Right lung (tissue), 10 donors: ENCODE data around the gene AHNAK2. TPM values are rescaled to one million over a fixed set of nuclear protein-coding genes. Genes with fewer than 3 reads are reported as not detected.
A peak's percentile ranks its signal among the peaks of the same experiment; 100 is the strongest.
"Not testable (repeated sequence)": the region's sequence is repeated elsewhere in the genome, so short reads cannot be mapped to it uniquely, and the experiment has no call there.

Source experiments
- DNase-seq, 2 donors: peaks; one replicate each; pipeline ENCODE4 v3.0.0-alpha.2; 2013
- long read RNA-seq, 8 donors: transcript quantifications; one replicate each; lab custom pipeline, GENCODE V29; 2026
- polyA plus RNA-seq, 5 donors: library from polyadenylated mRNA; unstranded; fragments of 120-200 nt; gene quantifications; one replicate each; pipeline versions ENCODE4 v1.2.1 to v1.2.3, GENCODE V29; 2013; ENCODE audit warnings: inconsistent platforms in 1 of 5, low replicate concordance in 1 of 5; ENCODE audit not compliant: insufficient read length in 5 of 5, insufficient read depth in 1 of 5

AHNAK2 gene
- polyA plus RNA-seq, result 1 to 10 TPM; 1.1 to 3.0 (median 2.3) TPM
- long read RNA-seq, donor 1, result 0 reads
- long read RNA-seq, donor 2, result 0 reads
- long read RNA-seq, donor 3, result 0 reads
- long read RNA-seq, donor 4, result 0 reads
- long read RNA-seq, donor 5, result 0 reads
- long read RNA-seq, donor 6, result 0 reads
- long read RNA-seq, donor 7, partial matches to known transcripts, result 9 of 15 reads
- long read RNA-seq, donor 7, other reads (novel, unspliced or antisense), result 6 of 15 reads
- long read RNA-seq, donor 8, result 0 reads

DNA sequence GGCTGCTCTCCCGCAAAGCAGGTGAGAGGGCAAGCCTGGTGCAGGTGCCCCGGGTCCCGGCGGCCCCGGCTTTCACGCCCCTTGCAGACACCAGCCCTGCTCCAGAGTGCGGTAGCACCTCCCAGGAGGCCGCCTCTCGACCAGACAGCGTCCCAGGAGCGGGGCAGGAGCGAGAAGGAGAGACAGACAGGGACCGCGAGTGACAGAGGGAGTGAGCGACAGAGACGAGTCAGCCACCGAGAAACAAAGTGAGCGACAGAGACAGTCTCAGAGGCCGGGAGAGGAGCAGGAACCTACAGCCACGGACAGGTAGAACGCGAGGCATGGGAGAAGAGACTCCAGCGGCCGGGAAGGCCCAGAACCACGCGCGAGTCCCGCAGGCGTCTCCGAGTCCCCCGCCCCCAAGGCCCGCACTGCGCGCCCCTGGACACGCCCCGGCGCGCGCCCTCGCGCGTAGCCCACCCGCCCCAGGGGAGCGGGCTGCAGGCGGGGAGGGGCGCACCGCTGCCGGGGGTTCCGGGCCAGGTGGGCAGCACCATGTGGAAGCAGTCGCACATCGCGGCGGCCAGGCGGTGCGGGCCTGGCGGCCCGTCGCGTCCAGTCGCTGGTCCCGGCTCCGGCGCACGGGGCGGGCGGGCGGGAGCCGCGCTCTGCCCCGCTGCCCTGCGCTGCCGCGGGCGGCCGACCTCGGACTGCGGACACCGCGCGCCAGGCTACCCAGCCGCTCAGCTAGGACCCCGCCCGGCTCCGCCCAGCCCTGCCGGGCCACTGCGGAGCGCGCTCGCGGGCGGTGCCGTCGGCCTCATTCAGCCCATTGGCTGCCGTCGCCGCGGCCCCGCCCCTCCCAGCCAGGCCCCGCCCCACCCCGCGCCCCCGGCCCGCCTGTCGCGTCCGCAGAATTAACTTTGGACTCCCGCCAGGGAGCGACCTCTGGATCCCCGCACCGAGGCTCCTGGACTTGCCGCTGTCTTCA, at the start of gene AHNAK2:
AHNAK2 (minus strand) TSS at position 694 of the 973 bp plus-strand sequence; CDS start at position 557, 137 bp downstream.
- DNase-seq, result peak; percentile 61 to 62

DNA sequence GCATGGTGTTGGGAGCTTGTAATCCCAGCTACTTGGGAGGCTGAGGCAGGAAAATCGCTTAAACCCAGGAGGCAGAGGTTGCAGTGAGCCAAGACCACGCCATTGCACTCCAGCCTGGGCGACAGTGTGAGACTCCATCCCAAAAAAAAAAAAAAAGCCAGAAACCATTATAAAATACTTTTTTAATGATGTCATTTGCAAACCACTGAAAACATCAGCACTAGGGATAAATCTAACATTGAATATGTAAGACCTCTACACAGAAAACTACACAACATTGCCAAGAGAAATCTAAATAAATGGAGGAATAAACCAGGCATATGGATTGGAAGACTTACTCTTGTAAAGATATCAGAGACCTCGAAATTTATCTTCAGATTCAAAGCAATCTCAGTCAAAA, 49.5 kb upstream of the AHNAK2 start:
- not testable (repeated sequence) for DNase-seq

DNA sequence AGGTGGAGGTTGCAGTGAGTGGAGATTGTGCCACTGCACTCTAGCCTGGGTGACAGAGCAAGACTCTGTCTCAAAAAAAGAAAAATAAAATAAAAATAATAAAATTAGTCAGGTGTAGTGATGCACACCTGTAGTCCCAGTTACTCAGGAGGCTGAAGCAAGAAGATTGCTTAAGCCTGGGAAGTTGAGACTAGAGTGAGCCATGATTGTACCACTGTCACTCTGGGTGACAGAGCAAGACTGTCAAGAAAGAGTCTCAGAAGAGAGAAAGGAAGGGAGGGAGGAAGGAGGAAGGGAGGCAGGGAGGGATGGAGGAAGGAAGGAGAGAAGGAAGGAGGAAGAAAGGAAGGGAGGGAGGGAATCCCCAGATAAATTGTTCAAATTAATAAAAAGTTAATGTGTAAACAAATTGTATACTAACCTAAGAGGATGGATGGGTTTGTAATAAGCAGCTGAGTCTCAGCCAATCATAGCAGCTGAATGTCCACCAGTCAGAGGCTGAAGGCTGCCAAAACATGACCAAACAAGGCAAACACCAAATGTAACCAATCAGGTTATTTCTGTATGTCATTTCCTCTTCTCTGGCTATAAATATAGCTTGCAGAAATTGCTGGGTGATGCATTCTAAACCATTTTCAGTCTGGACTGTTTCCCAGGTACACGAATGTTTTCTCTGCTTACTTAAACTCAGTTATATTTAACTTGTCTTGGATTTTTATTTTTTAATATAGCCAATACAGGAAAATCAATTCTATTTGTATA, 48.8 kb upstream of the AHNAK2 start:
- DNase-seq, result no peak

DNA sequence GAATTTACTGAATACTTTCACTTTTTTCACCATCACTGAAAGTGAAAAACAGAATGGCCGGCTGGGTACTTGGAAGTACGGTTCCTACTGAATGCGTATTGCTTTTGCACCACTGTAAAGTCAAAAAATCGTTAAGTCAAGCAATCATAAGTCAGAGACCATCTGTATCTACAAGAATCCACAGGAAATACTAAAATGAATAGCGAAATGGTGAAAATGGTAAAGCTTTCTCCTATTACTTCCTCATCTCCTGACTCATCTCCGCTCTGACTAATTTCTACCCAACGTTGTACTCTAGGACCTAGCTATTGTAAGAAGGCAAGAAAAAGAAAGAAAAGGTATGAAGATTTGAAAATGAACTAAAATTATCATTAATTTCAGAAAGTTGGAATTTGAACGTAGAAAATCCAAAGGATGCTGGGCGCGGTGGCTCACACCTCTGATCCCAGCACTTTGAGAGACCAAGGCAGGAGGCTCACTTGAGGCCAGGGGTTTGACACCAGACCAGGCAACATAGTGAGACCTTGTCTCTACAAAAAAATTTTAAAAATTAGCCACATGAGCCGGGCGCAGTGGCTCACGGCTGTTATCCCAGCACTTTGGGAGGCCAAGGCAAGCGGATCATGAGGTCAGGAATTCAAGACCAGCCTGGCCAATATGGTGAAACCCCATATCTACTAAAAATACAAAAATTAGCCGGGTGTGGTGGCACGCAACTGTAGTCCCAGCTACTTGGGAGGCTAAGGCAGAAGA, 48.0 kb upstream of the AHNAK2 start:
- no peak for DNase-seq

DNA sequence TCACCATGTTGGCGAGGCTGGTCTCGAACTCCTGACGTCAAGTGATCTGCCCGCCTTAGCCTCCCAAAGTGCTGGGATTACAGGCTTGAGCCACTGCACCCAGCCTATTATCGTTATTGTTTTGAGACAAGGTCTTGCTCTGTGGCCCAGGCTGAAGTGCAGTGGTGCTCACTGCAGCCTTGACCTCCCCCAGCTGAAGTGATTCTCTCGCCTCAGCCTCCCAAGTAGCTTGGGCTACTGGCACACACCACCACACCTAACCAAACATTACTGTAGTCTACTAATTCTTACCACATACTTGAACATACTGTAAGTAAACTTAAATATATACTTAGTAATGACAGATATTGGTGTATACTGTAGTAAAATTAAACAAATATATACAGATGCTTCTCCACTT, 47.3 kb upstream of the AHNAK2 start:
- no peak for DNase-seq

DNA sequence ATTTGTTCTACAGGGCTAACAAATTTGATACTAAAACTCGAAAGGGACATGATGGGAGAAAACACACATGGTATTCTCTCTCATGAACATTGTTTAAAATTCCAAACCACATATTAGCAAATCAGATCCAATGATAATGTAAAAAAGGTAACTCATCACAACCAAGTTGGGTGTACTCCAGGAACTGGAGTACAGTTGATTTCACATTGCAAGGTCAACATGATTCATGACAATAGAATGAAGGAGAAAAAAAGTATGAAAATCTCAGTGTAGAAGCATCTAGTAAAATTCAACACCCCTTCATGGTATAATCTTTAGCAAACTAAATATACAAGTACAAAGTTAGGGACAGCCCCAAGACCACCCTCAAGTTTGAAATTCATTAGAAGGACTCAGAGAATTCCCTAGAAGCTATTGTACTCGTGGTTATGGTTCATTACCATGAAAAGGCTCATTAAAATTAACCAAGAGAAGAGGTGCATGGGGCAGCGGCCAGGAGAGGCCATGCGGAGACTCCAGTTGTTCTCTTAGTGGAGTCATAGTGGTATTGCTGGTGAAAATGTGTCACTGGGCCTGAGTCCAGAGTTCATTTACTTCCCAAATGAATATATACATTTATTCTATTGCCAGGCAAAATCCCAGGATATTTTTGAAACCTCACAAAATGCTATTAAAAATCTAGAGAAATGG, 45.8 kb upstream of the AHNAK2 start:
- DNase-seq, result no peak

DNA sequence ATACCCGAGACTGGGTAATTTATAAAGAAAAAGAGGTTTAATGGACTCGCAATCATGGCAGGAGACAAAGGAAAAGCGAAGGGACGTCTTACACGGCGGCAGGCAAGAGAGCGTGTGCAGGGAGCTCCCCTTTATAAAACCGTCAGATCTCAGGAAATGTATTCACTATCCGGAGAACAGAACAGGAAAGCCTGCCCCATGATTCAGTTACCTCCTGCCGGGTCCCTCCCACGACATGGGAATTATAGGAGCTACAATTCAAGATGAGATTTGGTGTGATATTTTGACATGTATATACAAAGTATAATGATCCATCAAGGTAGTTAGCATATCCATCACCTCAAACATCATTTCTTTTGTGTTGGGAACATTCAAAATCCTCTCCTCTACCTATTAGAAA, 45.0 kb upstream of the AHNAK2 start:
- no peak for DNase-seq

DNA sequence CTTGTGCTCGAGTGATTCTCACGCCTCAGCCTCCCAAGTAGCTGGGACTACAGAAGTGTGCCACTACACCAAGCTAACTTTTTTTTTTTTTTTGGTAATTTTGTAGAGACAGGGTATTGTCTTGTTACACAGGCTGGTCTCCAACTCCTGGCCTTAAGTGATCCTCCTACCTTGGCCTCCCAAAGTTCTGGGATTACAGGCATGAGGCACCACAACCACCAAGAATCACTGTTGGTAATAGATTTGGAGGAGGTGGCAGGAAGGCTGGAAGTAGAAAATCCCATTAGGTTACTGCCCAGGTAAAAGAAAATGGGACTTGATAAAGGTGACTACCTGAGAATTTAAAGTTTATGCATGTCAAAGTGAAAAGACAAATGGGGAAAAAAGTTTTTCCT, 44.1 kb upstream of the AHNAK2 start:
- no peak for DNase-seq

DNA sequence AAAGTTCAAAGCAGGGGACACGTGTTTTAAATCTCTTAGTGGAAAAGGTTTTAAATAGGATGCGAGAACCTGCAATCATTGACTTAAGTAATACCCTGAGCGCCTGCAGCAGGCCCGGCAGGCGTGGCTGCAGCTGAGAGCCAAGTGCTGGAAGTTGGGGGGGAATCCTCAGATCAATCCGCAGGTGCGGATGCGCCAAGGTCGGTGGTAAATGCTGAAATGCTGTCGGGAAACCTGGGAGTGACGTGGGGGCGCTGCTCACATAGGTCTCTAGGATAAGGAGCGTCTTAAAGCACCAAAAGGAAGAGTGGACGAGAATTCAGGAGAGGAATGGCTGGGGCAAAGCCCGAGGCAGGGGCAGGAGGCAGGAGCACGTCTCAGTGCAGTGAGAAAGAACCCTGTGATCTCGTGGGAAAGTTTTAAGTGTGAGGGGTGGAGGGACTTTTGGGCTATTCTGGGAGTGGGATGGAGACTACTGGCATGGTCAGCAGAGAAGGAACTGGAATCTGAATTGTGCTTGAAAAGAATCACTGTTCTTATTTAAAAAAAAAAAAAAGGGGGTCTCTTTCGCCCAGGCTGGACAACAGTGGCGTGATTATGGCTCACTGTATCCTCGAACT, 43.6 kb upstream of the AHNAK2 start:
- DNase-seq, result no peak

DNA sequence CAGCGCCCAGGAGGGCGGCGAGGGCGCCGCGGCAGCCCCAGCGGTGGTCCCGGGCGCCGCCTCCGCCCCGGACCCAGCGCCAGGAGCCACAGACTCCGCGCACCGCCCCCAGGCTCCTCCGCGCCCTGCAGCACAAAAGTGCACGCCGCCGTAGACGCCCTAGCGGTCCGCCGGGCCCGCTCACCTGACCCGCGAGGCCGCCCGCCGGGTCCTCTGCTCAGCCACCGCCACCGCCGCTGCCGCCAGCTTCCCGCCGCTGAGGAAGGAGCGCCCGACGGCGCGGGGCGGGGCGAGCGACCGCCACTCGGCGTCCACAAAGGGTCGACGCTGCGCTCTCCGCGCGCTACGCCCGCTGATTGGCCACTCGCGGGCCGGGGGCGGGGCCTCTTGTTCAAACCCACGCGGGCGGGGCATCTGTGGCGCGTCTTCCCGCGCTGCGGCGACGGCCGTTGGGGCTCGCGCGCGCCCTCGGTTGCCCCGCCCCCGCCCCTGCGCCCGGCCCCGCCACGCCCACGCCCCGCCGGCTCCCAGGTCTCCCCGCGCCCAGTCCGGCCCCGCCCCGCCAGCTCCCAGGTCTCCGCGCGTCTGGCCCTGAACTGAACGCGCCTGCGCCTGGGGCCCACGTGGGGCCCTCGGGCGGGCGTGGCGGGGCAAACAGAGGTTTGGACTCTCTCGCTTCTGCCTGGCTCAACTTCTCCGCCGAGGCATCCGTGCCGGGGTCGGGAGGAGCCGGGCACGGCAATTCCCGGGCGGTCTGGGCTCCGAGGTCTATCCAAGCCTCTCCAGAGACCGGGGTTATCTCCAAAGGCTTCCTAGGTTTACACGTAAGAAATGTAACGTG, 42.9 kb upstream of the AHNAK2 start, which contains the start of gene CDCA4:
CDCA4 (minus strand) TSS at position 269 of the 841 bp plus-strand sequence. CDS start 9,154 bp downstream, outside the sequence.
- DNase-seq, result peak; percentile 97 to 98

DNA sequence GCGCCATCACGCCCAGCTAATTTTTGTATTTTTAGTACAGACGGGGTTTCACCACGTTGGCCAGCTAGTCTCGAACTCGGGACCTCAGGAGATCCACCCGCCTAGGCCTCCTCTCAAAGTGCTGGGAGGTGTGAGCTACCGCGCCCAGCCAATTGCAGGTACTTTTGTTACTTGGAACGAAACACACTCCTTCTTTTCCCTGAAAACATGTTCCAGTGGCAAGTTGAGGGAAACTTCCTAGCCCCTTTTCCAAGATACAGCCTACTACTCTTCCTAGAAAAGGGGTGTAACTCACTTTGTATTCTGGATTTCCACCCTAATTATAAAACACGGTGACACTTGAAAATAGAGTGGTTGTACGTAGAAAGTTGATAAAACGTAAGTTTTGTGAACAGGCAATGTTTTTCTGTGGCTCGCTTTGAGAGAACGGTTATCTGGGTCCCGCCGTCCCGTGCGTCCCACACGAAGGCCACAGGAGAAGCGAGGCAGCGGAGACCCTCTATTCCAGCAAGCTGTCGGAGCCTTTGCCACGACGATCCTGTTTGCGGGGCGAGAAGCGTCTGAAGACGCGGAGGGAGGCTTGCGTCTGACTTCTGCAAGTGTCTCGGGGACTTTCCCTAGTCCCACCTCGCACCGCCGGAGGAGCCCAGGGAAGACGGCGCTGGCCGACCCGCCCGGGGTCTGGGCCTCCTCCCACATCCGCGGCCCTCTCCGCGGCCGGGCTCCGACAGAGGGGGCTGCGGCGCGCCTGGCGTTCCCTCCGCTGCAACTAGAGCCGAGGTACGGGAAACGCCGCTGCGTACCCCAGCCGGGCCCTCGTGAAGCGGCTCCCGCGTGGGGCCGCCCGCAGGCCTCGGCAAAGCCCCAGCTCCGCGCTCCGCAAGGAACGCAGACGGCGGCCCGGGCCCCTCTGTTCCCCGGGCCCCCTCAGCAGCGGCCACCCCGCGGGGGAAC, 42.0 kb upstream of the AHNAK2 start:
- DNase-seq, result peak; percentile 35 to 44

DNA sequence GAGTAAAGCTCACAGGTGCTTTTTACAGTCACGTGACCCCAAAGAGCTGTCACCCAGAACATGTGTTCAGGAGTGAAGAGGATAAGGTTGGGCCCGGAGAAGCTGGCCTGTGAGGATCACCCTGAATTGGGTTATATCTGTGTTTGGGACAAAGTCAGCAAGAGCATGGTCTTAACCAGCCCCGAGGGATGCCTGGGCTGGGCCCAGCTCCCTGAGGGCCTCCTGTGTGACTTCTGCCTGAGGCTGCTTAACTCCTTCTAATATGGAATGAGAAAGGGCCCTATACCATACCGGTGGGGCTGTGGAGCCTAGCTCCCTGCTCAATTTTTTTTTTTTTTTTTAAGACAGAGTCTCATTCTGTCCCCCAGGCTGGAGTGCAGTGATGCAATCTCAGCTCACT, 40.2 kb upstream of the AHNAK2 start:
- DNase-seq, result no peak

DNA sequence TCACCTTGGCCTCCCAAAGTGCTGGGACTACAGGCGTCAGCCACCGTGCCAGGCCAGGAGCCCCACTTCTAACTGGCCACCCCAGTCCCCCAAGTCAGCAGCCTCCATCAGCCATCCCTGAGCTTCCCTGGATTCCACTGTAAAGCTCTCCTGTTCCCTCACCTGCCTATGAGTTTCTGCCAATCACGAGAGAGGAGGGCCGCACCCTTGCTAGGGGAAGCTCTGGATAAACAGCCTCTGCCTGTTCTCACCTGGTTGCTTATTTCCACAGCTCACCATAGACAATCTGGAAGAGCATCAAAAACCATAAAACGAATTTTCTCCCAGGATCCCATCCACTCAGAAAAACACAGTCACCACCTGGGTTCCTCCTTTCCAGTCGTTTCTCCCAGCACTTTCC, 37.7 kb upstream of the AHNAK2 start:
- no peak for DNase-seq

DNA sequence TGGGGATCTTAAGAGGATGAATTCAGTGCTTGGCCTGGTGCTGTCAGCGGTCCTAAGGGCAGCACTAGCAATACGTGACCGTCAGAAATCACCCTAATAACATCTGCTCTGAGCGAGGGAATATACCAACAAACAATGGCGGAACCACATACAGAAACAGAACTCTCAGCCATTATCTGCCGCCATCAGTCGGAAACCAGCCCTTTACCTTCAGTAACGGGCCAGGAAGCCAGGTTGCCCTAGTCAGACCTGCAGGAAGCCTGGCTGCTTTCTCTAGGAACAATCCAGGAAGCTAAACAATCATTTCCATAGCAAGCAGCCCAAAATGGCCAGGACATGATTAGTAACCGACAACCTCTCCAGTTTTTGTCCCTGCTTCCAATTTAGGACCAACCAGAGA, 37.1 kb upstream of the AHNAK2 start:
- no peak for DNase-seq

DNA sequence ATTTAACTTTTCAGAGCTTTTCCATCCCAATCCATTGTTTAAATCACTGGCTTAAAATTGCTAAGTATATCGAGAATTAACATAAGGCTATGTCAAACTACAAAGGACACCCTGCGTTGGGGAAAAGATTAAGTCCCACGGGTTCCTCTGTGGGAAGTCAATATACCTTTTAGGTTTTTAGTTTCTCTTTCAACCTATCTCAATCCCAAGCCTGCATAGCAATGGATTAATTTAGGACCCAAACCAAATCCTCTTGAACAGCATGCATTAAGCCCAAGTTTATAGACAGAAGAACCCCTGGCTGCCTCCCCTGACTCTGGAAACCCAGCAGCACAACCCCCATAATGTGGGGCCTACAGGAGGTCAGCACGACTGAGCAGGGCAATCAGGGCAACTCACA, 36.5 kb upstream of the AHNAK2 start:
- DNase-seq, result no peak

DNA sequence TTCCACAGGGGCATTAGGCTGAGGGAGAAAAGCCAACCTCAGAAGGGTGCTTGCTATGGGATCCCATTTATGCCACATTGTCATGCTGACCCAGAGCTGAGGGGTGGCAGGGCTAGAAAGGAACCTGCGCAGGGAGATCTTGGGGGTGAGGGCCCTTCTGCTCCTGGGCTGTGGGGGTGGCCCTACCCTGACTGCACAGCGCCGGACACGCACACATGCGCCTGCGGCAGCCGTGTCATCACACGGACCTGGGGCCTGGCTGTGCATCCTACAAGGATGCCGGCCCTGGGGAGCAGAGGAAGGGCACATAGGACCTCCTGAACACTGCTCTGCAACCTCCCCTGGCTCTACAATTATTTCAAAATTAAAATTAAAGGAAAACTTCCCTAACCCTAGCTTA, 35.9 kb upstream of the AHNAK2 start:
- no peak for DNase-seq

DNA sequence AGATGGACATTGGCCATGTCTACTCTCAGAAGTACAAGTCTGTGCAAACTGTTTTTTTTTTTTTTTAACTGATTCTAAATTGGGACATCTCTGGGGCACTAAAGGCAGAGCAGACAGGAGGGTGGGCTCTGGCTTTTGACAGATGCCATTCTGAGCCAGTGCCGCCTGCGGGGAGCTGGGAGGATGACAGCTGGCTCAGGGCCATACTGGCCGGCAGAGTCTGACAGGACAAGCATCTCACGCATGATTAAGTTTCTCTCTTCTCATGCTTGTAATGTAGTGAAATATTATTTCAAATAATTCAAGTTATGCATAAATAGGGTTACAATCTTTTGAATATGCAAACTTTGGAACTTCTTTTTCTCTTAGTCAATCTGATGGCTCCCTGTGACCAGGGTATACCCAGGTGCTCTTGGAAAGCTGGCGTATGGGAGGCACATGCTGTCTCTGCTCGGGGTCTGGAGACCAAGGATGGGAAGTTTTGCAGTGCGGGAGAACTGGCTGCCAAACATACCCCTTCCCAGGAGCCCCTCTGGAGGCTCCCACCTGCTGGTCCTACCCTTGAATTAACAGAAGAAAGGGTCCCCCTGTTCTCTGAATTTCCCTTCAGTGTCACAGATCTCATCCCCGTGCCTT, 35.1 kb upstream of the AHNAK2 start:
- no peak for DNase-seq
